T-helper 9 cell (primary cell): ENCODE data around the gene CCDC122.

Experiments used
- DNase-seq: peaks from one replicate; pipeline ENCODE4 v3.0.0-alpha.2; 2020

Gene CCDC122

DNA sequence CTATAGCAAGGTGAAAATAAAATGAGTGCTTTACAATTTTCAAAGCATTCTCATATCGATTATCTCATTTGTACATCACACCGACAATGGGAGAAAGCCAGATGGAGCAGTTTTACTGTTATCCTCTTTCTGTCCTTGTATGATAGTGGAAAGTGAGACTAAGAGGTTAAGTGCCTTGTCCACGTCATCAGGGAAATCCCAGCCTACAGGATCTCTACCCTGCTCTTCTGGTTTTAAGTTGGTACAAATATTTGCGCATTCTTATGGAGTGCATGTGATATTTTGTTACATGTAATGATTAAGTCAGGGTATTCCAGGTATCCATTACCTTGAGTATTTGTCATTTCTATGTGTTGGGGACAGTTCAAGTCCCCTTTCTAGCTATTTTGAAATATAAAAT lies 80.3 kb downstream of the CCDC122 start:
- no peak for DNase-seq

DNA sequence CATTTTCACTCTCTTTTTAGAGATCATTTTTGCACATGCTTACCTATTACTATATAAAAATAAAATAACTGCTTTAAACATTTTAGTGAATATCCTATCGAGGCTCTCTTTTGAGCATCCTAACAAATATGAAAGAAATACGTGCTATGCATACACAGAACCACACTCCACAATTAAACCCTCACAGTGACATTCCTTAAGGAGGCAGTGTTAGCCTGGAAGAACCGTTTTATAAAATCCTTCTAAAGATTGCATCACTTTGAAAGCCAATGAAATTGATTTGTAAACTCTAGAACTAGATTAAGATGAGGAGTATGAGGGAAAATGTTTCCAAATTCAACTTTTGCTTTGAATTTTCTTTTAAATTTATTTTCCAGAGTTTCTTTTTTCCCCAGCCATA lies 81.7 kb downstream of the CCDC122 start:
- no peak for DNase-seq

GRCh38 chr13:43797159-43797558 lies 82.4 kb downstream of the CCDC122 start:
- no peak for DNase-seq

DNA sequence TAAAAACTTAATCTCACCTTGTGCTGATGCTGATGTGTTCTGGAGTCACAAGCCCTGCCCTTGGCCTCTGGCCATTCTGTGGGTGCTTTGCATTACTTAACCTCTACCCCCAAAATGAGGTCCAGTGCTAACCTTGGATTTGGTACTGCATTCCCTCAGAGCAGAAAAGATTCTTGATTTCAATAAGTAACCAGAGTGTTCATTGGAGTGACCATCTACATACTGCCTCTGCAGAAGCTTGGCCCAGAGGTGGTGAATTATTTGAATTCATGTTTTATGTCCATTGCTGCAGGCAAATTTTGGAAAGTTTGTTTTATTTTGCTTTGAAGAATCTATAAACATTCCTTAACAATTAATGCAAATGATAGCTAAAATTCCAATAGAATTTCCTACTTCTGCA lies 85.1 kb downstream of the CCDC122 start:
- no peak for DNase-seq

DNA sequence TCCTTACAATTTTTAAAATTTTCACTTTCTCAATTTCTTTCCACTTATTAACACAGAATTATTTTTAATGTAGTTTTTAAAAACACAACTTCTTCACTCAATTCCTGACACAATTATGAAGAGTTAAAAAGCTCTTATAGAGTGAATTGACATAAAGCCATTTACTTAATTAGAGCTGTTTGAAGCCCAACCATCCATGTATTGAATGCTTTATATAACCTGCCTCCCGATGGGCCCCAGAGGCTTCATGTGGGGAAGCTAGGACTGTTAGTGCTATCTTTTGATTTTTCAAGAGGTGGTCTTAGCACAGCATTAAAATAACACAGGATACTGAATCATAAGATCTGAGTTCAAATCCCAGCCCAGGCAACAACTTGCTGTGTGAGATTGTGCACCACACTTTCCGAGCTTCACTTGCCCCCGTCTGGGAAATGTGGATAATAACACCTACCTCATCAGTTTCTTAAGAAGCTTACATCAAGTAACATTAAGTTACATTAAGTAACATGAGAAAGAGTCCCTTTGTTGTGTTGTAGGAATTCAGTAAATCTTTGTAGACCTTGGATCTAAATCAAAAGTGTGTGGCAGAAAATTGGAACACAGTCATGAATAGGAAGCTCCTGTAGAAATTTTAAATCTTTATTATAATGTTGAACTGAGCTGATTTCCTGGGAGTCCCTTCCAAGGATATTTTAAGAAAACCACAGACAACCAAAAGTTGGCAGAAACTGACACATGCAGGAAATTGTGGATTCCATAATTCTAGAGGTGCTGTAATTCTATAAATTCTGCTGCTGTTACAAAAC lies 87.3 kb downstream of the CCDC122 start:
- no peak for DNase-seq

DNA sequence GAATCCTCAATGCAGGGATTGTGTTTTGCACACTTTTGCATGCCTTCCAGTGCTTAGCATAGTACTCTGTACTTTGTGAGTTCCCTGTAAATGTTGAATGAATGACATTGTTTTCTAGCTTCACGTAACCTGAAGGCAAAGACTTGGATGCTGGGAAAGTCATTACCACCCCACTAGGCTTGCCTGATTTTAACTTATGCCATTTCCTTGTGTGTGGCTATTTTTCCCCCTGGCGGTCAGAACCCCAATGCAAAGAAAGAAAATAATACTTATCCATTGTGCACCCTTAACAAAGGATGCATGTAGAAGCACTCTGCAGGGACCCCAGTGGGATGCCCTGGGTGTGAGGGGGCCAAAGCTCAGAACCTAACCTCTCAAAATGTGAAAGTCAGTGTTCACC lies 91.5 kb downstream of the CCDC122 start:
- no peak for DNase-seq

GRCh38 chr13:43787518-43787891 lies 92.0 kb downstream of the CCDC122 start:
- no peak for DNase-seq

DNA sequence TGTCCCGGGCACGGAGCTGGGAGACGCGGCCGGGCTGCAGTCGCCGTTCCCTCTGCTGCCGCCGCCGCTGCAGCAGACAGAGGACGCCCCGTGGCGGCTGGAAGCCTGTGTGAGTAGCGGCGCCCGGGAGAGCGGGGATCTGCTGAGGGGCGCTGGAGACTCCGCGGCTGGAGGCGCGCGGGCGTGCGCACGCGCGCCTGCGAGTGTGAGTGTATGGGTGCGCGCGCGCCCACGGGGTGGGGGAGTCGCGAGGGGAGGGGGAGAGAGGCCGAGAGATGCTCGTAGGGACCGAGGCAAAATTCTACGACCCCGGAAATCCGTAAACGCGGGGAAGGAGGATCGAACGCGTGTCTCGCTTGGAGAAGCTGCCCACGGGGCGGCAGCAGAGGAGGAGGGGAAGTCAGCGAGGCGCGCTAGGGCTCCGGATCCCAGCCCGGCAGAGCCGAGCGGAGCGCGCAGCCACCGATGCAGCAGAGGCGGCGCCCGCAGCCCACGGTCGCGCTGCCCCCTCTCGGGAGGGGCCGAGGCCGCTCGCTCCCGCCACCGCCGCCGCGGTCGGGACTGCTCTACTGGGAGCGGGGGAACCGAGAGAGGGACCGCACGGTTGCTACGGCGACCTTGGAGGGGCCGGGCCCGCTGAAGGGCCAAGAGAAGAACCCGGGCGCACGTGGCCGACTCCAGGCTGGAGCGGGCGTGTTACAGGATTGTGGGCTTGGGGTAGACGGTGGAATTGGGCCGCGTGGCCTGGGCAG lies 92.6 kb downstream of the CCDC122 start, which contains the start of gene ENOX1:
Gene ENOX1 (minus strand): TSS at position 207 of the 752 bp plus-strand sequence.
- DNase-seq, result no peak

- no peak for DNase-seq
These were observed 93.1 kb downstream of the CCDC122 start for GRCh38 chr13:43786472-43786765.
